GM21528 (cell line): ENCODE measurements around the gene LSP1.

Experiments
- ATAC-seq: cut with Tn5 transposase; IDR thresholded peaks from one replicate; pipeline ENCODE4 v1.9.1; 2021; ENCODE audit warnings: mild to moderate bottlenecking, moderate library complexity; ENCODE audit not compliant: unreplicated experiment, low FRiP score

The LSP1 gene

GRCh38 chr11:1926156-1927025 is 73.5 kb downstream of the LSP1 start:
- ATAC-seq, result no peak

GRCh38 chr11:1927026-1927847 is 74.4 kb downstream of the LSP1 start:
- no peak for ATAC-seq

- ATAC-seq, result no peak
Measured at GRCh38 chr11:1927848-1928469, 75.1 kb downstream of the LSP1 start.

GRCh38 chr11:1928470-1928890 is 75.6 kb downstream of the LSP1 start:
- no peak for ATAC-seq

- ATAC-seq, result no peak
Measured at GRCh38 chr11:1928891-1929541, 76.1 kb downstream of the LSP1 start.

- no peak for ATAC-seq
Measured at GRCh38 chr11:1929621-1930461, 77.0 kb downstream of the LSP1 start.

GRCh38 chr11:1930462-1930830 is 77.6 kb downstream of the LSP1 start:
- no peak for ATAC-seq

- no peak for ATAC-seq
Measured at GRCh38 chr11:1931341-1932104, 78.6 kb downstream of the LSP1 start.

- no peak for ATAC-seq
Measured at GRCh38 chr11:1932105-1932480, 79.2 kb downstream of the LSP1 start.

GRCh38 chr11:1932681-1933080 is 79.8 kb downstream of the LSP1 start:
- ATAC-seq, result no peak

GRCh38 chr11:1933416-1934334 is 80.8 kb downstream of the LSP1 start:
- ATAC-seq, result no peak

GRCh38 chr11:1934335-1935155 is 81.7 kb downstream of the LSP1 start:
- no peak for ATAC-seq

- ATAC-seq, result no peak
Measured at GRCh38 chr11:1935156-1936071, 82.5 kb downstream of the LSP1 start.

GRCh38 chr11:1936072-1936780 is 83.3 kb downstream of the LSP1 start:
- ATAC-seq, result no peak

GRCh38 chr11:1936781-1937615 is 84.1 kb downstream of the LSP1 start:
- no peak for ATAC-seq
